ENCODE data around the gene DLG2.

DNA sequence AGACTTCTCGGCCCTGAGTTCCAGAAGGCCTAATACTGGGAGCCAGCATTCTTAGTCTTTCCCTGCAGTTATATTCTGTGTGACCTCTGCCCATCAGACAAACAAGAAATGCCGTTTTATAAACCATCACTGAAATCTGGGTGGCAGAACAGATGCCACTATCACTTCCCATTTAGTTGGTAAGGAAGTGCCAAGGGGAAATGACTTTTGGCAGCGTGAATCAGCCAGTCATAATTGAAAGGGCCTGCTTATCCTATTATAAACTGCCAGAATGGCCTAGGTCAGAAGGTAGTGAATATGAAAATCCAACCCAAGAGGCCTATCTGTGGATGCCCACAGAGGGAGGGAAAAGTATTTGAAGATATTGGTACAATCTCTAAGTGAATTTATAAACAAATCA lies 1694.1 kb downstream of the DLG2 start:
- TF ChIP-seq, protein P1, sequence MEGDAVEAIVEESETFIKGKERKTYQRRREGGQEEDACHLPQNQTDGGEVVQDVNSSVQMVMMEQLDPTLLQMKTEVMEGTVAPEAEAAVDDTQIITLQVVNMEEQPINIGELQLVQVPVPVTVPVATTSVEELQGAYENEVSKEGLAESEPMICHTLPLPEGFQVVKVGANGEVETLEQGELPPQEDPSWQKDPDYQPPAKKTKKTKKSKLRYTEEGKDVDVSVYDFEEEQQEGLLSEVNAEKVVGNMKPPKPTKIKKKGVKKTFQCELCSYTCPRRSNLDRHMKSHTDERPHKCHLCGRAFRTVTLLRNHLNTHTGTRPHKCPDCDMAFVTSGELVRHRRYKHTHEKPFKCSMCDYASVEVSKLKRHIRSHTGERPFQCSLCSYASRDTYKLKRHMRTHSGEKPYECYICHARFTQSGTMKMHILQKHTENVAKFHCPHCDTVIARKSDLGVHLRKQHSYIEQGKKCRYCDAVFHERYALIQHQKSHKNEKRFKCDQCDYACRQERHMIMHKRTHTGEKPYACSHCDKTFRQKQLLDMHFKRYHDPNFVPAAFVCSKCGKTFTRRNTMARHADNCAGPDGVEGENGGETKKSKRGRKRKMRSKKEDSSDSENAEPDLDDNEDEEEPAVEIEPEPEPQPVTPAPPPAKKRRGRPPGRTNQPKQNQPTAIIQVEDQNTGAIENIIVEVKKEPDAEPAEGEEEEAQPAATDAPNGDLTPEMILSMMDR (IDR thresholded peaks at IDR 0.05; ENCODE audit: low read depth, low read length, poor library complexity, severe bottlenecking) = no peak
- no peak for TF ChIP-seq EZH2phosphoT487 (IDR thresholded peaks at IDR 0.05; ENCODE audit: borderline replicate concordance, low read length)

All from DOHH2 (cell line).